ENCODE results near the gene RABL6. TPM values are rescaled to one million over a fixed set of nuclear protein-coding genes. Genes with fewer than 3 reads are reported as not detected.
"Not testable (repeated sequence)": the region's sequence is repeated elsewhere in the genome, so short reads cannot be mapped to it uniquely, and the experiment has no call there.

RABL6 gene
- total RNA-seq, 2 experiments from 2014 or later, result 117 to 118 TPM

GRCh38 chr9:136782452-136782851 is 25.3 kb upstream of the RABL6 start:
- CTCF ChIA-PET, result interaction anchor here (2.9 kb wide), 1 partner anchor 288 kb away, joined by 7 read pairs; the partner anchor contains the start of gene SAPCD2
- ATAC-seq, result no peak
- no peak overlapping the region for H3K27ac Mint-ChIP-seq

GRCh38 chr9:136784249-136784996 is 23.3 kb upstream of the RABL6 start:
- Mint-ChIP-seq H3K27ac (no peak overlapping the region), H3K27me3 (ENCODE audit: low read depth) (peaks cover 20% of the 10 kb centered on the region), H3K9me3 (ENCODE audit: insufficient read depth) (no peaks in the 10 kb centered on the region), H3K4me1 (ENCODE audit: low read depth) (peaks cover 17% of the 10 kb centered on the region), H3K4me3 (no peak overlapping the region), H3K36me3 (ENCODE audit: low read depth) (no peaks in the 10 kb centered on the region)
- ChIA-PET CTCF (interaction anchor here (0.8 to 2.9 kb wide), 3 partner anchors 13 to 286 kb away, joined by 3 to 7 read pairs (median 3); partner anchors contain the start of gene SAPCD2), POLR2A (interaction anchor here (1.6 kb wide), 1 partner anchor 16 kb away, joined by 3 read pairs; no protein-coding TSS in a partner anchor)
- no peak for ATAC-seq
- peak; percentile 45 for DNase-seq

More at GRCh38 chr9:136782452-136782851, 25.3 kb upstream of the RABL6 start:
- Mint-ChIP-seq H3K9me3 (ENCODE audit: insufficient read depth) (no peaks in the 10 kb centered on the region), H3K27me3 (ENCODE audit: low read depth) (peaks cover 32% of the 10 kb centered on the region), H3K4me3 (no peak overlapping the region), H3K36me3 (ENCODE audit: low read depth) (no peaks in the 10 kb centered on the region), H3K4me1 (ENCODE audit: low read depth) (peaks cover 3% of the 10 kb centered on the region)
- POLR2A ChIA-PET, result no interaction called here
- no peak for DNase-seq

GRCh38 chr9:136784997-136785361 is 22.8 kb upstream of the RABL6 start:
- no peak for ATAC-seq
- Mint-ChIP-seq H3K27me3 (ENCODE audit: low read depth) (peaks cover 20% of the 10 kb centered on the region), H3K27ac (no peak overlapping the region), H3K4me1 (ENCODE audit: low read depth) (peaks cover 21% of the 10 kb centered on the region), H3K9me3 (ENCODE audit: insufficient read depth) (no peaks in the 10 kb centered on the region), H3K36me3 (ENCODE audit: low read depth) (no peaks in the 10 kb centered on the region), H3K4me3 (no peak overlapping the region)
- no peak for DNase-seq
- POLR2A ChIA-PET, result no interaction called here
- CTCF ChIA-PET, result interaction anchor here (2.9 kb wide), 1 partner anchor 285 kb away, joined by 7 read pairs; the partner anchor contains the start of gene SAPCD2

DNA sequence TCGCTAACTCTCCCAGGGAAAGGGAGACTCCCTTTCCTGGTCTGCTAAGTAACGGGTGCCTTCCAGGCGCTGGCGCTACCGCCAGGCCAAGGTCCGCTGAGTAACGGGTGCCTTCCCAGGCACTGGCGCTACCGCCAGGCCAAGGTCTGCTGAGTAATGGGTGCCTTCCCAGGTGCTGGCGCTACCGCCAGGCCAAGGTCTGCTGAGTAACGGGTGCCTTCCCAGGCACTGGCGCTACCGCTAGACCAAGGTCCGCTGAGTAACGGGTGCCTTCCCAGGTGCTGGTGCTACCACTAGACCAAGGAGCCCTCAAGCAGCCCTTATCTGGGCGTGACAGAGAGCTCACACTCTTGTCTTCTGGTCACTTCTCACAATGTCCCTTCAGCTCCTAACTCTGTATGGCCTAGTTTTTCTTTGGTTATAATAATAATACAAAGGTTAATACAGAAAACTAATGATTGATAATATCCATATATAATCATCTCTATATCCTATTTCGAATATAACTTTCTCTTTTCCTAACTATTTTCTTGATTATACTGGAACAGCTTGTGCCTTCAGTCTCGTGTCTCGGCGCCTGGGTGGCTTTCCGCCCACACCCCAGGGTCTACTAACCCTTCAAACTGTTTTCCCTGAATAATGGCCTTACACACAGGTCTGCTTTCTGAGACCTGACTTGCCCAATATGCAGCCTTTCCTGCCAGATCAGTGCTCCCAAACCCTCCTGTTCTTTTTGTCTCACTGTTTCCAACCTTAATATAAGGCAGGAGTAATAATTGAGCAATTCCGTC is 22.0 kb upstream of the RABL6 start:
- H3K9me3 Mint-ChIP-seq (ENCODE audit: insufficient read depth); H3K27ac Mint-ChIP-seq; H3K4me3 Mint-ChIP-seq; H3K36me3 Mint-ChIP-seq (ENCODE audit: low read depth); ATAC-seq; POLR2A ChIA-PET; DNase-seq: not testable (repeated sequence)
- Mint-ChIP-seq H3K27me3 (ENCODE audit: low read depth) (peaks cover 18% of the 10 kb centered on the region), H3K4me1 (ENCODE audit: low read depth) (peaks cover 28% of the 10 kb centered on the region)
- CTCF ChIA-PET, result interaction anchor here (3.7 kb wide), 1 partner anchor 250 kb away, joined by 35 read pairs; no protein-coding TSS in a partner anchor

- Mint-ChIP-seq H3K27me3 (ENCODE audit: low read depth) (peaks cover 15% of the 10 kb centered on the region), H3K9me3 (ENCODE audit: insufficient read depth) (no peaks in the 10 kb centered on the region), H3K27ac (no peak overlapping the region), H3K4me3 (no peak overlapping the region), H3K4me1 (ENCODE audit: low read depth) (peaks cover 28% of the 10 kb centered on the region), H3K36me3 (ENCODE audit: low read depth) (no peaks in the 10 kb centered on the region)
- ChIA-PET POLR2A (no interaction called here), CTCF (interaction anchor here (0.7 to 3.7 kb wide), 6 partner anchors 9 to 261 kb away, joined by 3 to 35 read pairs (median 4); partner anchors contain the start of gene AJM1)
- no peak for DNase-seq
- no peak for ATAC-seq
These were observed 21.3 kb upstream of the RABL6 start for GRCh38 chr9:136786451-136786850.

- POLR2A ChIA-PET, H3K27ac Mint-ChIP-seq: not testable (repeated sequence)
These were observed 20.8 kb upstream of the RABL6 start for GRCh38 chr9:136786983-136787382.

DNA sequence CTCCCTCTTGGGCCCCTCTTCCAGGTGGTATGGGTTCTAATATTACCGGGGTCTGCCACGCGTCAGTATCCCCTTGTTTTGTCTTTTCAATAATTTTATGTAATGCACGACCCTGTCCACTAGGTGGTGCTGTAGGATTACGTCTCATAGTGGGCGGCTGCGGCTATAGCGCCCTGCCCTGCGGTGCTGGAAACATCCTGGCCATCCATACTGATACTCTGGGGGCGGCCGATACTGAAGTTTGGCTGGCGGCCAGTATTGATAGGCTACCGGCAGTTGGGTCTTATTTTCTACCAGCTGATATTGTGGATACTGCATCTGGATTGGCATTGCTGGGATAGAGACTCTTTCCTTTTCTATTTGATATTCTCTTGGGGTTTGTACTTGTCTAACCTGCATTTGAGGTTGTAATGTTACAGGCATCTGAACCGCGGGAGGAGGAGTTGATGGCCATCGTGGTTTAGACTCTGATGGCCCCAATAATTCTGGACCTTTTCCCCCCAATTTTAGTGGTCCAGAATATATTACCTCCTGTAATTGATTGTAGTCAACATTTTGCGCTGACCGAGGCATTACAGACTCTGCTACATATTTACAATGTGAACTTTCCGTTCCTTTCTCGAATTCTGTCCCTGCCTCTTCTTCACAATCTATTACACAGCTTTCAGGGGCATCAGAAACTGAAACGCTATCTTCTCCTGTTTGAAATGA is 19.9 kb upstream of the RABL6 start:
- Mint-ChIP-seq H3K4me1 (ENCODE audit: low read depth) (peaks cover 36% of the 10 kb centered on the region), H3K36me3 (ENCODE audit: low read depth) (no peaks in the 10 kb centered on the region), H3K4me3 (no peak overlapping the region), H3K27ac (no peak overlapping the region), H3K27me3 (ENCODE audit: low read depth) (peaks cover 11% of the 10 kb centered on the region), H3K9me3 (ENCODE audit: insufficient read depth) (no peaks in the 10 kb centered on the region)
- CTCF ChIA-PET, result interaction anchor here (0.6 to 3.7 kb wide), 17 partner anchors 10 to 272 kb away, joined by 3 to 35 read pairs (median 3); partner anchors contain the start of genes ABCA2, C8G, FBXW5 and FUT7
- peak; percentile 84 for DNase-seq
- POLR2A ChIA-PET, result no interaction called here
- no peak for ATAC-seq

More at GRCh38 chr9:136786983-136787382, 20.8 kb upstream of the RABL6 start:
- not testable (repeated sequence) for DNase-seq; ATAC-seq; H3K9me3 Mint-ChIP-seq (ENCODE audit: insufficient read depth); H3K4me3 Mint-ChIP-seq; H3K36me3 Mint-ChIP-seq (ENCODE audit: low read depth)
- CTCF ChIA-PET, result interaction anchor here (0.7 to 3.7 kb wide), 9 partner anchors 9 to 260 kb away, joined by 3 to 35 read pairs (median 5); partner anchors contain the start of genes AJM1 and FUT7
- Mint-ChIP-seq H3K4me1 (ENCODE audit: low read depth) (peaks cover 30% of the 10 kb centered on the region), H3K27me3 (ENCODE audit: low read depth) (peaks cover 11% of the 10 kb centered on the region)

GRCh38 chr9:136788644-136789522 is 18.9 kb upstream of the RABL6 start:
- CTCF ChIA-PET, result interaction anchor here (0.9 to 3.7 kb wide), 12 partner anchors 11 to 247 kb away, joined by 3 to 35 read pairs (median 4); partner anchors contain the start of genes ABCA2, C8G, FBXW5 and FUT7
- H3K4me3 Mint-ChIP-seq; H3K27ac Mint-ChIP-seq; DNase-seq; H3K9me3 Mint-ChIP-seq (ENCODE audit: insufficient read depth); H3K27me3 Mint-ChIP-seq (ENCODE audit: low read depth); POLR2A ChIA-PET; H3K36me3 Mint-ChIP-seq (ENCODE audit: low read depth); ATAC-seq: not testable (repeated sequence)
- H3K4me1 Mint-ChIP-seq (ENCODE audit: low read depth), result peaks cover 42% of the 10 kb centered on the region

GRCh38 chr9:136789523-136789937 is 18.2 kb upstream of the RABL6 start:
- POLR2A ChIA-PET, result no interaction called here
- Mint-ChIP-seq H3K36me3 (ENCODE audit: low read depth) (peaks cover 7% of the 10 kb centered on the region), H3K27me3 (ENCODE audit: low read depth) (peaks cover 8% of the 10 kb centered on the region), H3K4me3 (no peak overlapping the region), H3K9me3 (ENCODE audit: insufficient read depth) (no peaks in the 10 kb centered on the region), H3K27ac (no peak overlapping the region), H3K4me1 (ENCODE audit: low read depth) (peaks cover 42% of the 10 kb centered on the region)
- CTCF ChIA-PET, result interaction anchor here (1.1 to 3.7 kb wide), 2 partner anchors 158 to 246 kb away, joined by 3 to 35 read pairs; no protein-coding TSS in a partner anchor
- ATAC-seq (no peak), DNase-seq (no peak)

DNA sequence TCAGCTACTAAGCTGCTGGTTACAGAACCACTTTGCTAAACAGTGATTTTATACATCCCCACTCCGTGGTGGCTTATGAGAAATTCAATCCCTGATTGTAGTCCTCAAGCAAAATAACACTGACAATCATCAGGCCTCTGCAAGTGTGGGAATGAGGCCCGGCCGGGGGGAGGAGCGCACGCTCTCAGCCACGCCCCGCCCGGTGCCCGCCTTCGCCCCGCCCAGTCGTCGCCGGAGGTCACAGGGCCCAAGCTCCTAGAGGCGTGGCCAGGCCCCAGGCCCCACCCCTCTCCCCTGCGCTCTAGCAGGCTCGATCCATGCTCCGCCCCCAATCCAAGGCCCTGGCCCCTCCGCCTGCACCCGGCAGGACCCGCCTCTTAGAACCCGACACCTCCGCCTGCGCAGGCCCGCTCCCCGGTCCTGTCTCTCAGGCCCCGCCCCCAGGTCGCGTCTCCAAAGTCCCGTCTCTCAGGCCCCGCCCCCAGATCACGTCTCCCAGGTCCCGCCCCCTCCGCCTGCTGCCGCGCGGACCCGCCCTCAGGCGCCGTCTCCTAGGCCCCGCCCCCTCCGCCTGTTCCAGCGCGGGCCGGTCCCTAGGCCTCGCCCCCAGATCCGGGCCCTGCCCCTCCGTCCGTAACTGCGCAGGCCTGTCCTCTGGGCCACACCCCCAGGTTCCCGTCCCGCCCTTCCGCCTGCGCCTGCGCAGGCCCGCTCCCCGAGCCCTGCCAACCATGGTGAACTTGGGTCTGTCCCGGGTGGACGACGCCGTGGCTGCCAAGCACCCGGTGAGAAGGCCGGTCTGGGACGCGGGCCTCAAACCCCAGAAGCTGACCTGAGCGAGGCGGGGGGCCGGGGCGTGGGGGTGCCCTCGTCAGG is 16.9 kb upstream of the RABL6 start, which contains the start of gene TMEM141:
Gene TMEM141 (plus strand): TSS at position 705 of the 876 bp plus-strand sequence. CDS start 27 bp downstream, at position 732.
- DNase-seq, result peak; percentile 100
- Mint-ChIP-seq H3K4me1 (ENCODE audit: low read depth) (peaks cover 45% of the 10 kb centered on the region), H3K27ac (peak within 1 kb of the TSS; percentile 93), H3K36me3 (ENCODE audit: low read depth) (peaks cover 7% of the 10 kb centered on the region), H3K27me3 (ENCODE audit: low read depth) (peaks cover 2% of the 10 kb centered on the region), H3K9me3 (ENCODE audit: insufficient read depth) (no peaks in the 10 kb centered on the region), H3K4me3 (peak within 1 kb of the TSS; percentile 82)
- peak; percentile 93 for ATAC-seq
- CTCF ChIA-PET, result interaction anchor here (0.6 to 3.2 kb wide), 13 partner anchors 13 to 437 kb away, joined by 3 to 29 read pairs (median 4); partner anchors contain the start of genes AJM1, FUT7 and RABL6
- POLR2A ChIA-PET, result interaction anchor here (0.6 to 1.1 kb wide), 2 partner anchors 12 to 205 kb away, joined by 3 to 5 read pairs; partner anchors contain the start of gene CLIC3

Data from activated CD8-positive, alpha-beta T cell treated with anti-CD3 and anti-CD28 coated beads, Interleukin-2, amount 10 ng/mL, durations not matched to agents 7 days and 5 days (primary cell).